H1 (cell line): ENCODE results near the gene TRDMT1. TPM values are rescaled to one million over a fixed set of nuclear protein-coding genes. Genes with fewer than 3 reads are reported as not detected.

Experiments used
- CTCF ChIA-PET: fragments of 300-600 bp; sonication (Branson Sonifier 250); formaldehyde crosslinking; loops from one replicate; lab custom pipeline; 2021; ENCODE audit not compliant: partially characterized antibody; lab: Charles Lee
- POLR2A ChIA-PET: fragments of 300-600 bp; sonication (Branson Sonifier 250); formaldehyde crosslinking; loops from one replicate; lab custom pipeline; 2021; ENCODE audit warnings: inconsistent platforms; ENCODE audit not compliant: partially characterized antibody; lab: Charles Lee
- DNase-seq, 2 experiments: peaks; one replicate each; pipeline versions ENCODE4 v3.0.0 to v3.0.0-alpha.2; 2010 to 2022; ENCODE audit warnings: low spot score in 2 of 2, low read depth in 1 of 2, mixed read lengths in 1 of 2
- FAIRE-seq: peaks from 2 replicates; lab custom pipeline; 2011; peaks lifted over from hg19 to GRCh38; lab: Jason Lieb, UNC
- H2AFZ ChIP-seq: 2 replicates; pipeline ENCODE4 v1.8.1; 2012; ENCODE audit warnings: low read length, inconsistent platforms
- H2AK5ac ChIP-seq: 2 replicates; pipeline ENCODE4 v1.6.1; 2013; ENCODE audit warnings: low read depth, low read length
- H2BK120ac ChIP-seq: replicated peaks from 2 replicates; pipeline ENCODE3; 2013; ENCODE audit warnings: low read depth, low read length, inconsistent platforms
- H2BK12ac ChIP-seq: 2 replicates; pipeline ENCODE4 v1.6.1; 2013; ENCODE audit warnings: low read depth, low read length
- H2BK15ac ChIP-seq: 2 replicates; pipeline ENCODE4 v1.6.1; 2013; ENCODE audit warnings: low read length
- H2BK20ac ChIP-seq: 2 replicates; pipeline ENCODE4 v1.6.1; 2013; ENCODE audit warnings: low read length
- H2BK5ac ChIP-seq: 2 replicates; pipeline ENCODE4 v1.6.1; 2013; ENCODE audit warnings: low read depth, low read length
- H3K14ac ChIP-seq: 2 replicates; pipeline ENCODE4 v1.6.1; 2013; ENCODE audit warnings: inconsistent platforms; ENCODE audit not compliant: insufficient read length
- H3K18ac ChIP-seq: 2 replicates; pipeline ENCODE4 v1.6.1; 2013; ENCODE audit warnings: low read length; ENCODE audit errors: extremely low read depth
- H3K23ac ChIP-seq: 2 replicates; pipeline ENCODE4 v1.6.1; 2013; ENCODE audit warnings: inconsistent platforms; ENCODE audit not compliant: insufficient read length
- H3K23me2 ChIP-seq: 2 replicates; pipeline ENCODE4 v1.6.1; 2013; ENCODE audit warnings: low read depth, low read length
- H3K27ac ChIP-seq: 2 replicates; pipeline ENCODE4 v1.6.1; 2011; ENCODE audit warnings: low read depth, low read length, inconsistent platforms
- H3K27me3 ChIP-seq, 4 experiments: replicated peaks in 1 of 4; 1 replicate in 1 of 4; 2 replicates in 3 of 4; pipeline versions ENCODE4 v1.6.1 to v1.8.1; 2011 to 2013; ENCODE audit warnings: low read length in 3 of 4, mild to moderate bottlenecking in 3 of 4, inconsistent platforms in 2 of 4, mixed read lengths in 2 of 4, moderate library complexity in 1 of 4; ENCODE audit not compliant: control insufficient read depth in 3 of 4, insufficient read depth in 3 of 4; ENCODE audit errors: extremely low read depth in 1 of 4
- H3K36me3 ChIP-seq, 4 experiments: 2 replicates each; pipeline versions ENCODE4 v1.6.1 to v1.8.1; 2011 to 2013; ENCODE audit warnings: mild to moderate bottlenecking in 4 of 4, low read length in 3 of 4, moderate library complexity in 2 of 4, control low read depth in 1 of 4, inconsistent platforms in 1 of 4; ENCODE audit not compliant: insufficient read depth in 4 of 4, control insufficient read depth in 2 of 4
- H3K4ac ChIP-seq: replicated peaks from 2 replicates; pipeline ENCODE3; 2013; ENCODE audit warnings: low read length, low read depth, mixed read lengths, inconsistent platforms; ENCODE audit not compliant: insufficient read length
- H3K4me1 ChIP-seq, 4 experiments: replicated peaks in 1 of 4; 1 replicate in 1 of 4; 2 replicates in 3 of 4; pipeline versions ENCODE4 v1.6.1 to v1.8.1; 2011 to 2013; ENCODE audit warnings: low read length in 3 of 4, inconsistent platforms in 2 of 4, mixed read lengths in 1 of 4; ENCODE audit not compliant: insufficient read depth in 4 of 4, control insufficient read depth in 3 of 4
- H3K4me2 ChIP-seq, 2 experiments: 2 replicates each; pipeline versions ENCODE4 v1.6.1 to v1.8.1; 2011 to 2013; ENCODE audit warnings: low read depth in 2 of 2, low read length in 2 of 2, control low read depth in 1 of 2, inconsistent platforms in 1 of 2, mild to moderate bottlenecking in 1 of 2; ENCODE audit not compliant: insufficient read depth in 1 of 2
- H3K4me3 ChIP-seq, 4 experiments: fragments of 200-600, 300-600 bp in 1 of 4; sonication (generic), shearing (Covaris generic), sonication (Bioruptor Twin) in 1 of 4; 2 replicates each; pipeline versions ENCODE4 v1.5.1 to v1.8.1; 2011 to 2016; ENCODE audit warnings: low read length in 4 of 4, low read depth in 3 of 4, control low read depth in 2 of 4, inconsistent platforms in 2 of 4, mild to moderate bottlenecking in 2 of 4, mixed read lengths in 1 of 4, moderate library complexity in 1 of 4; ENCODE audit not compliant: insufficient read depth in 2 of 4; ENCODE audit errors: extremely low read depth in 1 of 4
- H3K56ac ChIP-seq: replicated peaks from 2 replicates; pipeline ENCODE3; 2013; ENCODE audit warnings: low read depth, mild to moderate bottlenecking, mixed read lengths, low read length, inconsistent platforms; ENCODE audit not compliant: insufficient read length
- H3K79me1 ChIP-seq: 2 replicates; pipeline ENCODE4 v1.6.1; 2013; ENCODE audit warnings: low read depth, low read length, control low read depth
- H3K79me2 ChIP-seq, 2 experiments: 2 replicates each; pipeline versions ENCODE4 v1.6.1 to v1.8.1; 2012 to 2013; ENCODE audit warnings: low read length in 2 of 2, mild to moderate bottlenecking in 2 of 2, inconsistent platforms in 1 of 2; ENCODE audit not compliant: insufficient read depth in 2 of 2, control insufficient read depth in 1 of 2
- H3K9ac ChIP-seq, 4 experiments: replicated peaks in 1 of 4; 1 replicate in 1 of 4; 2 replicates in 3 of 4; pipeline versions ENCODE4 v1.6.1 to v1.8.1; 2011 to 2013; ENCODE audit warnings: low read depth in 3 of 4, low read length in 3 of 4, control low read depth in 2 of 4, mild to moderate bottlenecking in 2 of 4, moderate library complexity in 2 of 4, inconsistent platforms in 1 of 4; ENCODE audit errors: extremely low read depth in 1 of 4
- H3K9me3 ChIP-seq, 2 experiments: 2 replicates each; pipeline versions ENCODE4 v1.6.1 to v1.8.1; 2012 to 2013; ENCODE audit warnings: mild to moderate bottlenecking in 2 of 2, moderate library complexity in 2 of 2, control low read depth in 1 of 2, inconsistent platforms in 1 of 2, low read depth in 1 of 2, low read length in 1 of 2, mixed read lengths in 1 of 2; ENCODE audit not compliant: insufficient read depth in 2 of 2
- H4K20me1 ChIP-seq, 2 experiments: replicated peaks in 1 of 2; 2 replicates each; pipeline versions ENCODE3 to v1.8.1; 2011 to 2013; ENCODE audit warnings: inconsistent platforms in 2 of 2, low read length in 2 of 2, mild to moderate bottlenecking in 1 of 2; ENCODE audit not compliant: insufficient read depth in 2 of 2, control insufficient read depth in 1 of 2
- H4K5ac ChIP-seq: 2 replicates; pipeline ENCODE4 v1.6.1; 2013; ENCODE audit warnings: low read length, low read depth, mixed read lengths, inconsistent platforms; ENCODE audit not compliant: insufficient read length
- H4K8ac ChIP-seq: 2 replicates; pipeline ENCODE4 v1.8.0; 2013; ENCODE audit warnings: mild to moderate bottlenecking, moderate library complexity, low read length, inconsistent platforms; ENCODE audit not compliant: insufficient read depth; ENCODE audit errors: extremely low read depth
- H4K91ac ChIP-seq: replicated peaks from 2 replicates; pipeline ENCODE3; 2013; ENCODE audit warnings: low read length, mixed read lengths, inconsistent platforms; ENCODE audit not compliant: insufficient read length
- BACH1 ChIP-seq: IDR thresholded peaks from 2 replicates; pipeline ENCODE4 v1.6.1; 2012; ENCODE audit warnings: low read length, improper control_type of control experiment
- CBX8 ChIP-seq: fragments of 300-800, 300-1000 bp; sonication (generic); IDR thresholded peaks from 2 replicates; pipeline ENCODE4 v1.7.1; 2016; ENCODE audit warnings: low read depth, low read length, borderline replicate concordance
- CEBPB ChIP-seq: IDR thresholded peaks from 2 replicates; pipeline ENCODE4 v1.6.1; 2012; ENCODE audit warnings: low read depth, low read length
- POU5F1 ChIP-seq: IDR thresholded peaks from 2 replicates; pipeline ENCODE4 v1.6.1; 2011; ENCODE audit warnings: low read depth, mild to moderate bottlenecking, low read length, moderate library complexity
- WGBS, 2 experiments: shearing (Covaris generic) in 1 of 2; methylation state at CpG; one replicate each; pipeline versions ENCODE4 v1.1.6 to v1.1.7; 2013 to 2015; ENCODE audit warnings: low lambda C conversion rate in 2 of 2, mixed read lengths in 2 of 2, inconsistent platforms in 1 of 2, low coverage in 1 of 2, missing lambda C conversion rate in 1 of 2; ENCODE audit not compliant: insufficient replicate concordance in 2 of 2, insufficient coverage in 1 of 2, insufficient read length in 1 of 2; ENCODE audit errors: extremely low coverage in 1 of 2, missing lambda C conversion rate in 1 of 2; 5-methylcytosine and 5-hydroxymethylcytosine counted together
- polyA plus RNA-seq, 7 experiments: library from polyadenylated mRNA; depleted of rRNA in 3 of 7; stranded (reverse) in 5 of 7; unstranded in 2 of 7; fragments of >200 nt in 5 of 7; fragments of 200-250 nt in 2 of 7; gene quantifications; 1 replicate in 5 of 7; 2 replicates in 1 of 7; 4 replicates in 1 of 7; pipeline versions ENCODE4 v1.2.1 to v1.2.3, GENCODE V29; 2011 to 2013; ENCODE audit warnings: missing spikeins in 2 of 7, mixed read lengths in 2 of 7
- total RNA-seq: library from RNA; stranded (reverse); fragmentation: NEBNext Ultra II Directional; extraction: Animal tissue kit (Norgen Biotek cat#: 25700); gene quantifications from 2 replicates; pipeline ENCODE4 v1.2.1, GENCODE V29; 2021

The TRDMT1 gene
- total and polyA plus RNA-seq, 2 of the 8 experiments (the other 6 are each of a cell fraction or from before 2014, with no cell fraction given), result 7.4 to 21.4 TPM

DNA sequence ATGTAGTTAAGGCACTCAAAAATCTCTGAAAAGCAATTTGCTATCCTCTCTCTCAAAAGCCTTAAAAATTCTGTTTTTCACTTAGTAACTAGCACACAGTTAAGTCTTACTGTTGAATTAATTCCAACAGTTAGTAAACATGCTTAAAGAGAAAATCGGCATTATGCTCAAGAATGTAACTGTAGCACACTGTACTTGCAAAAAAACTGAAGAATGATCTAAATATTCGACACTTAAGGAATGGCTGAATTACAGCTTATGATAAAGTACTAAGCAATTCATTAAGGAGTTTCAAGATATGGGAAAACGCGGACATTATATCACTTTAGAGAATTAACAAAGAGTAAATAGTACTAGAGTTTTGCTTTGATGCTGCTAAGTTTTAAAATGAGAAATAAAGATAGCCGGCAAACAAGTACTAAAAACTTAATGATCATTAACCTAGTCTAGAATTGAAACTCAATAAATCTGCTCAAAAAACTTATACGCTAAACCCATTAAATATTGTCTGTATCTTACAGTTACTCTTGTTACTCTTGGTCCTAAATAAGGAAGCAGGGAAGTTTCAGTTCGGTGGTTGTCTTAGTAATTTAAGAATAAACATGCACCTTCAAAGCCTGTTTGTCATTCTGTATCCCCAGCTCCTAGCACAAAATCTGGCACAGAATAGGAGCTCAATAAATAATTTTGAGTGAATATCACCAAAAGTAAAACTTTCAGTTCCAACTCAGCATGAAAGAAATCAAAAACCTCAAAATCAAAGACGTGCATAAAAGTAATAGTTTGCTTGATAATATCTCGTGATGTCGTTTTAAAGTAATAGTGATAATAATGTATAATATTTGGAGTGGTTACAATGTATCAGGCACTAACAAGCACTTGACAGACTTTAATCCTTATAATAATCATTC, 1.2 kb downstream of the TRDMT1 start:
- FAIRE-seq (no peak), DNase-seq (no peak)
- Histone ChIP-seq H3K56ac (no peak overlapping the region), H4K20me1 (no peaks in the 10 kb centered on the region), H3K23ac (no peak overlapping the region), H4K91ac (no peak overlapping the region), H3K9me3 (no peaks in the 10 kb centered on the region), H3K27ac (no peak overlapping the region), H3K79me2 (peaks cover 0 to 43% of the 10 kb centered on the region in 2 experiments; a peak in 3 of 4 replicates), H3K4ac (no peak overlapping the region), H2BK120ac (no peak overlapping the region), H2AFZ (no peak overlapping the region), H3K36me3 (no peaks in the 10 kb centered on the region), H3K4me2 (peak overlapping the region; percentile 77 to 86), H3K9ac (peak overlapping the region in 2 of 4 experiments; percentile 62 to 88; a peak in 3 of 7 replicates), H3K79me1 (no peaks in the 10 kb centered on the region), H2BK12ac (no peak overlapping the region), H2BK5ac (0 out of 2 replicates have a peak overlapping the region, but pooled peaks have one; percentile 77), H2AK5ac (no peak overlapping the region), H3K4me3 (peak overlapping the region; percentile 69 to 84 (median 78)), H3K4me1 (peaks cover 0 to 16% (median 10%) of the 10 kb centered on the region in 4 experiments; a peak in 4 of 7 replicates), H3K18ac (peak overlapping the region; percentile 86; the same call in 1 of the 2 replicates), H2BK15ac (no peak overlapping the region), H4K8ac (no peak overlapping the region), H3K14ac (no peak overlapping the region), H2BK20ac (no peak overlapping the region), H4K5ac (peak overlapping the region; percentile 87), H3K23me2 (peaks cover 7% of the 10 kb centered on the region; the same call in 1 of the 2 replicates), H3K27me3 (no peaks in the 10 kb centered on the region)
- WGBS, 2 experiments, result 38 to 100% methylated on average over 2 to 10 of the region's 10 CpGs
- CTCF ChIA-PET, result interaction anchor here (0.9 to 2.6 kb wide), 2 partner anchors 13 to 30 kb away, joined by 3 to 17 read pairs; no protein-coding TSS in a partner anchor
- POLR2A ChIA-PET, result interaction anchor here (0.9 to 5.2 kb wide), 13 partner anchors 9 to 309 kb away, joined by 3 to 46 read pairs (median 4); partner anchors contain the start of gene VIM
- TF ChIP-seq CEBPB (no peak), POU5F1 (no peak), CBX8 (no peak), BACH1 (no peak)
